ENCODE measurements around the gene RIMS4.

- TF ChIP-seq GABPA (IDR thresholded peaks at IDR 0.05; ENCODE audit: low read depth) (no peak), CTCF (IDR thresholded peaks at IDR 0.05 in 2 of 3, conservative IDR thresholded peaks at IDR 0.05 in 1 of 3; ENCODE audit: control insufficient read depth in 2 of 3, extremely low read depth in 1 of 3, insufficient read depth in 1 of 3, low read depth in 3 of 3, low read length in 3 of 3) (no peak), POLR2AphosphoS2 (IDR thresholded peaks at IDR 0.05; ENCODE audit: low read depth, low read length) (no peak), ETV6 (conservative IDR thresholded peaks at IDR 0.05 in 1 of 2, IDR thresholded peaks at IDR 0.05 in 1 of 2; ENCODE audit: borderline replicate concordance in 1 of 2, low read depth in 1 of 2) (no peak), ZNF384 (IDR thresholded peaks at IDR 0.05; ENCODE audit: borderline replicate concordance, low read depth, low read length) (no peak), FOS (IDR thresholded peaks at IDR 0.05; ENCODE audit: borderline replicate concordance, extremely low read depth, insufficient read length) (no peak), ESRRA (IDR thresholded peaks at IDR 0.05; ENCODE audit: low read length) (no peak), POLR2AphosphoS5 (IDR thresholded peaks at IDR 0.05; ENCODE audit: low read length) (no peak), MAX (IDR thresholded peaks at IDR 0.05; ENCODE audit: low read depth, low read length) (no peak), EZH2 (IDR thresholded peaks at IDR 0.05; ENCODE audit: borderline replicate concordance, control insufficient read depth, low read depth, low read length) (no peak), CREM (IDR thresholded peaks at IDR 0.05; ENCODE audit: low read depth) (no peak), NFYB (IDR thresholded peaks at IDR 0.05; ENCODE audit: insufficient read depth, low read depth, low read length) (no peak)
Observed at GRCh38 chr20:44743916-44744655, 66.3 kb downstream of the RIMS4 start.
